LNCaP clone FGC (cell line): ENCODE data around the gene CNIH3.

Source experiments
- DNase-seq: peaks from one replicate; pipeline ENCODE4 v3.0.0-alpha.2; 2011; ENCODE audit warnings: low read depth
- H3K4me3 ChIP-seq: 2 replicates; pipeline ENCODE4 v1.5.1; 2011; ENCODE audit warnings: mild to moderate bottlenecking, low read depth, low read length, control low read depth
- TF ChIP-seq, protein P1 (sequence below): IDR thresholded peaks from 2 replicates; pipeline ENCODE4 v1.5.1; 2012; ENCODE audit warnings: mild to moderate bottlenecking; ENCODE audit not compliant: control insufficient read depth, insufficient read depth; ENCODE audit errors: extremely low read depth

CNIH3 gene

DNA sequence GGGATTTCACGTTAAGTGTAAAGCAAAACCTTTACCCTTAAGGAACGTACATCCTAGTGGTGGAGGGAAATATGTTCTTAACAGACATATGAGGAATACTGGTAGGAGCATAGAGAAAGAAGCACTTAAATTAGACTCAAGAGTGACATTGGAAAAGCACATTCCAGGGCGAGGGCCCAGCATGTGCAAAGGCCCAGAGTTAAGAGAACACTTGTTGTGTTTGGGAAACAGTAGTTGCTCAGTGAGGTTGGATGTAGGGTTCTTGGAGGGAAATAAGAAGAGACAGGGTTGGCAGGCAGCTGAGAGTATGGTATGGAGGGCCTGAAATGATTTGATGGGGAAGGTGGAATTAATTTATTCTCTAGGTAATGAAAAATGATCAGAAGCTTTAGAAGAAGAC is 115.5 kb downstream of the CNIH3 start:
- TF ChIP-seq, protein P1, sequence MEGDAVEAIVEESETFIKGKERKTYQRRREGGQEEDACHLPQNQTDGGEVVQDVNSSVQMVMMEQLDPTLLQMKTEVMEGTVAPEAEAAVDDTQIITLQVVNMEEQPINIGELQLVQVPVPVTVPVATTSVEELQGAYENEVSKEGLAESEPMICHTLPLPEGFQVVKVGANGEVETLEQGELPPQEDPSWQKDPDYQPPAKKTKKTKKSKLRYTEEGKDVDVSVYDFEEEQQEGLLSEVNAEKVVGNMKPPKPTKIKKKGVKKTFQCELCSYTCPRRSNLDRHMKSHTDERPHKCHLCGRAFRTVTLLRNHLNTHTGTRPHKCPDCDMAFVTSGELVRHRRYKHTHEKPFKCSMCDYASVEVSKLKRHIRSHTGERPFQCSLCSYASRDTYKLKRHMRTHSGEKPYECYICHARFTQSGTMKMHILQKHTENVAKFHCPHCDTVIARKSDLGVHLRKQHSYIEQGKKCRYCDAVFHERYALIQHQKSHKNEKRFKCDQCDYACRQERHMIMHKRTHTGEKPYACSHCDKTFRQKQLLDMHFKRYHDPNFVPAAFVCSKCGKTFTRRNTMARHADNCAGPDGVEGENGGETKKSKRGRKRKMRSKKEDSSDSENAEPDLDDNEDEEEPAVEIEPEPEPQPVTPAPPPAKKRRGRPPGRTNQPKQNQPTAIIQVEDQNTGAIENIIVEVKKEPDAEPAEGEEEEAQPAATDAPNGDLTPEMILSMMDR, result no peak
- H3K4me3 ChIP-seq, result no peak overlapping the region
- DNase-seq, result no peak

DNA sequence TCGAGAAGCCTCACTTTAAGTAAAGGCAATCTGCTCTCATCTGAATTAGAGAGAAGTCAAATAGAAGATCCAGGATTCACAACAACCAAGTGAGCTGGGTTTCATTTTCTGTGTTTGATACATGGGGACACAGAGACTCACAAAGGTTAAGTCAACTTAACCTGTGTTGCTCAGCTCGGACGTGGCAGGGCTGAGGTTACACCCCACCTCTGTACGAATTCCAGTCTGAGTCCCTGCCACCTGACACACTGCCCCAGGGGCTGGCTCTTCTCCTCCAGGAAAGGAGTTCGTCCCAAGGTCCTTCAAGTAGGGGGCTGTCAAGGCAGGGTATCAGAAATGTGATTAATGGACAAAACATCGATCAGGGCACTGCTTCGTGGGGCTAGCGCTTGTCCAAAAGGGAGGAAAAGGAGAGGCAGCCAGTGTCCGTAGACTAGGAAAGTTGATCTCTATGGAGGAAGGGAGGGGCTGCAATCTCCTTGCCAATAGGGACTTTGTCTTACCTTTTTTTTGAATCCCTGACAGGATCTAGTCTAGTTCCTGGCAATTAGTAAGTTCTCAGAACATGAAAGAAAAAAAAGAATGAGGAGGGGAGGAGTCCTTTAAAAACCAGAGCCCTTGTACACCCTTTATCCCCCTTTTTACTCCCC is 116.4 kb downstream of the CNIH3 start:
- TF ChIP-seq, protein P1, result no peak
- no peak overlapping the region for H3K4me3 ChIP-seq
- no peak for DNase-seq

DNA sequence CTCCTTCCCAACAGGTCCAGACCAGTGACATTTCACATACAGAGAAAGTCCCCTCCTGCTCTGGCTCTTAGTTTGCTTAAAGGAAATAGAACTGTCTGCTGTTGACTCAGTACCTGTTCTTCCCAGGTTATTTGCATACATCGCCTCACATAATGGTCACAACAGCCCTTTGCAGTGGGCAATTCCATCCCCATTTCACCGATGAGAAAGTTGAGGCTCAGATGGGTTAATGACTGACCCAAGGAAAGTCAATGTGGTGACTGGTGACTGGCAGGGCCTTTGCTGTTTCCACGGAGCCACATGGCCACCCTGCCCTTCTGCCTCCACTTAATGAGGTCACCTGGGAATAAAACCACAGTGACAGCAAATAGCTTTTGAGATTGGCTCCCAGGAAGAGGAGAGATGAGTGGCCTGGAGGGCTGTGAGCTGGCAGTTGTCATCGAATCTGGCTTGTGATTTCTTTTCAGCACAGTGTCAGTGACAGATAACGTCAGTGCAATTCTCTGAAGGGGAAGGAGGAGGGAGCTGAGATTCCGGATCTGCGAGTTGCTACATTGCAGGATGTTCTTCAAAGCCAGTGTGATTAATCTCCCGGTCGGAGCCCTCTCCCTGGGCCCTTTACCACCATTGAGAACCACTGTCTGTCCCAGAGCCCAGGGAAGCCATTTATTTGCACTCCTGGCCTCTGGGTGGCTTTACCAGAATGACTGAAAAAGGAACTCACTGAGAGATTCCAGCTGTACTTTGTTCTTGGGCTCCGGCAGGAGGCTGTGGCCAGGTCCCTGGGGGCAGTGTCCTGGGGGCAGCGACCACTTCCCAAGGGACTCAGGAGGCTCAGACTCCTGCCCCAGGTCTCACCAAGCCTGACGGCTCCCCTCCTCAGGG is 117.2 kb downstream of the CNIH3 start:
- no peak overlapping the region for H3K4me3 ChIP-seq
- TF ChIP-seq, protein P1, result no peak
- DNase-seq, result peak; percentile 54

DNA sequence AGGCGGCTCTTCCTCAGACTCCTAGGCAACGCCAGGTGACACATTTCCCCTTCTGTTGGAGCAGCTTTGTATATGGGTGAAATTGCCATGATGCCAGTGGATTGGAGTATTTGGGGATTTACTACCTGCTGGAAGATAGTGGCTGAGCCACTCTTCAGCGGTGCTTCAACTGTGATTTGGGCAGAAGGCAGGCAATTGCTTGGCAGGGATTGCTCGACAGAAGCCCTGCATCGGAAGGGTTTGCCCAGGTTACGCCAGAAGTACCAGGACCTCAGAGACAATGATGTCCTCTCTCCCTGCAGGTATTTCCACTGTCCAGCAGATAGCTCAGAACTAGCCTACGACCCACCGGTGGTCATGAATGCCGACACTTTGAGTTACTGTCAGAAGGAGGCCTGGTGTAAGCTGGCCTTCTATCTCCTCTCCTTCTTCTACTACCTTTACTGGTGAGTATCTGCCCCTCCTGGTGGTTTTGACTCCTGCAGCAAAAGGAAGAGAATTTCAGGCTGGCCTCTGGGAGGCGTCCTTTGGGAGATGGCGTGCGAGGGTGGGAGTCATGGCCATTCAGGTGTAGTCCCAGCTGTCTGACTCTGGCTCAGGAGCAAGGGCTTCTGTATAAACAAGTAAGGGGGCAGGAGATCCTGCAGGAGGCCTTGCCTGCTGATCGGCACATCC is 118.3 kb downstream of the CNIH3 start:
- DNase-seq, result no peak
- no peak overlapping the region for H3K4me3 ChIP-seq
- TF ChIP-seq, protein P1, result no peak

DNA sequence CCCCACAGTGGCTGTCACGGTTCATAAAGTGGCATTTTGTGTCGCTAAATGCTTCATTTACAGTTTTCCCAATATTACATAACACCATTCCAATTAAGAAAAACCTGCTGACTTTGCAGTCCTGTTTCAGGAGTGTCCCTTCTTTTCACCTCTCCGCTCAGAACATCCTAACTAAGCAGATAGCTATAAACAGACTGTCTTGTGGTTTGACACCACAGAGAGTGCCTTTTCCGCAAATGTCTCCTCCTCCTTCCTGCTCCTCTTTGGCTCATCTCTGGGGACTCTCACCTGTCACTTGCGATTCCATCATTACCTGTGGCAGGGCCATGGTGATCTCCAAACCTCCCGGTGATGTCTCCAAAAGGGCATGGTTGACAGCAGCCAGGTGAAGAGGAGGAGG is 119.0 kb downstream of the CNIH3 start:
- DNase-seq, result no peak
- TF ChIP-seq, protein P1, result no peak
- H3K4me3 ChIP-seq, result no peak overlapping the region

DNA sequence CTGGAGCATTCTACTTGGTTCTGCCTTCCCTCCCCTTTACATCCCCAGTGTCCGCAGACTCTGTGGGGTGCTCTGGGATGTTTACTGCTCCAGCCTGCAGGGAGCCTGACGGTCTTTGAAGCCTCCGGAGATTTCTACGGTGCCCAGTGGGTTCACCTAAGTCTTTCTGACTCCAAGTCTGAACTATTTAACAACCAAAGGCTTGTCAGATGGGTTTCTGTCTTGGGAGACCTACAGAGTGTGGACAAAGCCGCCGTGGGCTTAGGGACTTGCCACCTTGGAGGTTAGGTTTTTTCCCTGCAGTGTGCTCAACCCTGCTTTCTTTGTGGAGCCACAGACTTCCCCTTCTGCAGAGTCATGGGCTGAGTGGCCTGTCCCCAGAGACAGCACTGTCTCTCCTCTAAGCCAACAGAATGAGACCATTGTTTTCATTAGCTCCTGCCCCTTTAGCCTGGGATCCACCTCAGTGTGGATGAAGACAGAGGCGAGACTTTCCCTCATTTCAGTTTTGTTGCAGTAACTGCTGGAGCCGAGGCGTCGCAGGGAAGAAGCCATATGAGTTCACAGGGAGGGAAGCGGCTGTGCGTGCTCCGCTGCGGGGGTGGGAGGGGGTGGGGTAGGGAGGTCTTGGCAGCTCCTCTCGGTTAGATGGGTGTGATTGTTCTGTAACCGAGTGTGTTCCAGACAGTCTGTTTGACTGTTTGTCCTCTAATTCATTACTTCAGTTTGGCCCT is 120.7 kb downstream of the CNIH3 start:
- no peak for DNase-seq

More for the DNA sequence above, 120.7 kb downstream of the CNIH3 start:
- H3K4me3 ChIP-seq, result no peak overlapping the region
- TF ChIP-seq, protein P1, result no peak
